Measurements from ENCODE around the gene CACNA1H. TPM values are rescaled to one million over a fixed set of nuclear protein-coding genes. Genes with fewer than 3 reads are reported as not detected.
"Not testable (repeated sequence)": the region's sequence is repeated elsewhere in the genome, so short reads cannot be mapped to it uniquely, and the experiment has no call there.

Gene CACNA1H
- total RNA-seq, 1 donor from 2014 or later: 9.5 TPM

- H3K27ac Mint-ChIP-seq; H3K4me3 Mint-ChIP-seq; H3K36me3 Mint-ChIP-seq; H3K4me3 ChIP-seq; H3K27ac ChIP-seq; H2AFZ ChIP-seq (replicated peaks); H3K9me3 ChIP-seq (ENCODE audit: low read depth); H3K79me2 ChIP-seq (ENCODE audit: low read depth); H3K9me3 Mint-ChIP-seq; H3K4me1 Mint-ChIP-seq; H3K36me3 ChIP-seq; H3K4me1 ChIP-seq; H3F3A ChIP-seq (ENCODE audit: low read depth); H3K27me3 ChIP-seq; H4K20me1 ChIP-seq (ENCODE audit: low read depth); DNase-seq (ENCODE audit: low spot score); H3K9ac ChIP-seq; H3K27me3 Mint-ChIP-seq (ENCODE audit: insufficient read depth, low read depth); H3K4me2 ChIP-seq: not testable (repeated sequence)
These were observed 75.3 kb downstream of the CACNA1H start for GRCh38 chr16:1228227-1228626.

- not testable (repeated sequence) for H2AFZ ChIP-seq (replicated peaks); H3K27ac Mint-ChIP-seq; H3K9me3 ChIP-seq (ENCODE audit: low read depth); H3K4me1 Mint-ChIP-seq; H3K79me2 ChIP-seq (ENCODE audit: low read depth); H3K9me3 Mint-ChIP-seq; H3K27me3 Mint-ChIP-seq (ENCODE audit: insufficient read depth, low read depth); H3K4me3 Mint-ChIP-seq; H3K36me3 Mint-ChIP-seq; H4K20me1 ChIP-seq (ENCODE audit: low read depth); H3K4me3 ChIP-seq; H3K27me3 ChIP-seq; H3K4me1 ChIP-seq; H3K36me3 ChIP-seq; H3K9ac ChIP-seq; H3F3A ChIP-seq (ENCODE audit: low read depth); H3K4me2 ChIP-seq; H3K27ac ChIP-seq; DNase-seq (ENCODE audit: low spot score)
These were observed 76.6 kb downstream of the CACNA1H start for GRCh38 chr16:1229476-1229875.

GRCh38 chr16:1230084-1230470 is 77.2 kb downstream of the CACNA1H start, which contains the start of gene TPSB2:
Gene TPSB2 (minus strand): TSS chr16:1230184. CDS start chr16:1229951, 233 bp downstream.
- not testable (repeated sequence) for H3K9me3 ChIP-seq (ENCODE audit: low read depth); H3K4me1 ChIP-seq; H3K4me3 ChIP-seq; H3K4me3 Mint-ChIP-seq; H3K9ac ChIP-seq; H3K27ac ChIP-seq; H3K27ac Mint-ChIP-seq; H3K27me3 ChIP-seq; DNase-seq (ENCODE audit: low spot score); H3K79me2 ChIP-seq (ENCODE audit: low read depth); H3K4me1 Mint-ChIP-seq; H3K9me3 Mint-ChIP-seq; H3K36me3 ChIP-seq; H2AFZ ChIP-seq (replicated peaks); H3K27me3 Mint-ChIP-seq (ENCODE audit: insufficient read depth, low read depth); H3K36me3 Mint-ChIP-seq; H3F3A ChIP-seq (ENCODE audit: low read depth); H4K20me1 ChIP-seq (ENCODE audit: low read depth); H3K4me2 ChIP-seq

GRCh38 chr16:1230471-1231212 is 77.7 kb downstream of the CACNA1H start:
- H4K20me1 ChIP-seq (ENCODE audit: low read depth); H3K36me3 ChIP-seq; H3K4me1 Mint-ChIP-seq; H3K27ac Mint-ChIP-seq; H3K36me3 Mint-ChIP-seq; H3K9me3 Mint-ChIP-seq; H3K4me3 ChIP-seq; H3K4me1 ChIP-seq; H3K27me3 Mint-ChIP-seq (ENCODE audit: insufficient read depth, low read depth); DNase-seq (ENCODE audit: low spot score); H3K27ac ChIP-seq; H3F3A ChIP-seq (ENCODE audit: low read depth); H3K9ac ChIP-seq; H3K9me3 ChIP-seq (ENCODE audit: low read depth); H3K4me2 ChIP-seq; H3K4me3 Mint-ChIP-seq; H3K79me2 ChIP-seq (ENCODE audit: low read depth); H2AFZ ChIP-seq (replicated peaks); H3K27me3 ChIP-seq: not testable (repeated sequence)

GRCh38 chr16:1231301-1231700 is 78.4 kb downstream of the CACNA1H start:
- H3F3A ChIP-seq (ENCODE audit: low read depth); H3K9ac ChIP-seq; H4K20me1 ChIP-seq (ENCODE audit: low read depth); H3K27me3 Mint-ChIP-seq (ENCODE audit: insufficient read depth, low read depth); H2AFZ ChIP-seq (replicated peaks); H3K4me1 Mint-ChIP-seq; H3K4me3 Mint-ChIP-seq; H3K4me1 ChIP-seq; H3K36me3 ChIP-seq; H3K79me2 ChIP-seq (ENCODE audit: low read depth); H3K27me3 ChIP-seq; H3K36me3 Mint-ChIP-seq; H3K9me3 Mint-ChIP-seq; H3K9me3 ChIP-seq (ENCODE audit: low read depth); DNase-seq (ENCODE audit: low spot score); H3K4me2 ChIP-seq; H3K27ac Mint-ChIP-seq; H3K4me3 ChIP-seq; H3K27ac ChIP-seq: not testable (repeated sequence)

- H3K36me3 ChIP-seq; H3K9me3 Mint-ChIP-seq; H3F3A ChIP-seq (ENCODE audit: low read depth); H3K27me3 ChIP-seq; H3K4me1 Mint-ChIP-seq; H4K20me1 ChIP-seq (ENCODE audit: low read depth); H3K4me2 ChIP-seq; H3K27ac ChIP-seq; H3K4me3 ChIP-seq; H3K79me2 ChIP-seq (ENCODE audit: low read depth); H3K27ac Mint-ChIP-seq; H3K9ac ChIP-seq; H3K4me3 Mint-ChIP-seq; DNase-seq (ENCODE audit: low spot score); H3K27me3 Mint-ChIP-seq (ENCODE audit: insufficient read depth, low read depth); H3K9me3 ChIP-seq (ENCODE audit: low read depth); H3K4me1 ChIP-seq; H2AFZ ChIP-seq (replicated peaks); H3K36me3 Mint-ChIP-seq: not testable (repeated sequence)
These were observed 79.3 kb downstream of the CACNA1H start for GRCh38 chr16:1232049-1232748.

GRCh38 chr16:1236659-1237058 is 83.8 kb downstream of the CACNA1H start:
- not testable (repeated sequence) for H3K79me2 ChIP-seq (ENCODE audit: low read depth); H3K9me3 ChIP-seq (ENCODE audit: low read depth); H3K27me3 ChIP-seq; H3K9me3 Mint-ChIP-seq; H3K27ac Mint-ChIP-seq; H3K9ac ChIP-seq; H3K4me2 ChIP-seq; H3F3A ChIP-seq (ENCODE audit: low read depth); H3K36me3 ChIP-seq; H3K4me1 Mint-ChIP-seq; H3K4me3 ChIP-seq; H3K36me3 Mint-ChIP-seq; H3K4me3 Mint-ChIP-seq; H2AFZ ChIP-seq (replicated peaks); H3K4me1 ChIP-seq; DNase-seq (ENCODE audit: low spot score); H3K27me3 Mint-ChIP-seq (ENCODE audit: insufficient read depth, low read depth); H4K20me1 ChIP-seq (ENCODE audit: low read depth); H3K27ac ChIP-seq
